B cell (primary cell): ENCODE data around the gene PARD3B. TPM values are rescaled to one million over a fixed set of nuclear protein-coding genes. Genes with fewer than 3 reads are reported as not detected.

Source experiments
- ATAC-seq: fragments of 200-7000 bp; cut with Tn5 transposase; one replicate; pipeline ENCODE4 v1.10.0; 2021; ENCODE audit warnings: low read depth, mild to moderate bottlenecking, moderate number of reproducible peaks, moderate library complexity
- CTCF ChIA-PET: fragments of 350-600 bp; sonication (Branson Sonifier 250); formaldehyde crosslinking; loops from one replicate; lab custom pipeline; 2021; ENCODE audit warnings: antibody characterized with exemption, inconsistent platforms; lab: Charles Lee
- POLR2A ChIA-PET: fragments of 350-600 bp; sonication (Branson Sonifier 250); formaldehyde crosslinking; loops from one replicate; lab custom pipeline; 2021; ENCODE audit warnings: antibody characterized with exemption; lab: Charles Lee
- DNase-seq: peaks from one replicate; pipeline ENCODE4 v3.0.0; 2013
- H2AFZ ChIP-seq: 2 replicates; pipeline ENCODE4 v1.6.1; 2012; ENCODE audit warnings: mild to moderate bottlenecking, low read depth, low read length; ENCODE audit not compliant: insufficient read depth, poor library complexity, severe bottlenecking
- H3K27ac ChIP-seq, 2 donors: 1 replicate in 1 of 2; 2 replicates in 1 of 2; pipeline ENCODE4 v1.5.1; 2012 to 2013; ENCODE audit warnings: low read length in 2 of 2, mild to moderate bottlenecking in 2 of 2, moderate library complexity in 1 of 2
- H3K27me3 ChIP-seq, 4 experiments: fragments of 200-600 bp in 1 of 4; sonication (generic) in 1 of 4; replicated peaks in 1 of 4; 1 replicate in 2 of 4; 2 replicates in 2 of 4; pipeline versions ENCODE4 v1.6.1 to v1.7.0; 2013 to 2016; ENCODE audit warnings: low read length in 3 of 4, mild to moderate bottlenecking in 2 of 4, mixed read lengths in 1 of 4, moderate library complexity in 1 of 4; ENCODE audit not compliant: insufficient read depth in 4 of 4, control insufficient read depth in 3 of 4; ENCODE audit errors: control extremely low read depth in 1 of 4
- H3K36me3 ChIP-seq, 2 experiments: replicated peaks in 1 of 2; 1 replicate in 1 of 2; 2 replicates in 1 of 2; pipeline versions ENCODE4 v1.6.1 to v1.7.1; 2013; ENCODE audit warnings: low read length in 1 of 2; ENCODE audit not compliant: insufficient read depth in 2 of 2, control insufficient read depth in 1 of 2; ENCODE audit errors: control extremely low read depth in 1 of 2, extremely low read depth in 1 of 2
- H3K4me1 ChIP-seq, 2 donors: fragments of 200-600 bp in 1 of 2; sonication (generic) in 1 of 2; 1 replicate in 1 of 2; 2 replicates in 1 of 2; pipeline versions ENCODE4 v1.5.1 to v1.6.1; 2013 to 2017; ENCODE audit warnings: low read length in 2 of 2; ENCODE audit not compliant: control insufficient read depth in 2 of 2, insufficient read depth in 2 of 2
- H3K4me2 ChIP-seq: replicated peaks from 2 replicates; pipeline ENCODE3; 2012; ENCODE audit warnings: mild to moderate bottlenecking, low read depth, low read length; ENCODE audit not compliant: poor library complexity, severe bottlenecking
- H3K4me3 ChIP-seq, 5 experiments: fragments of 200-600 bp in 1 of 5; sonication (generic) in 1 of 5; 1 replicate in 3 of 5; 2 replicates in 2 of 5; pipeline versions ENCODE4 v1.5.1 to v1.7.0; 2011 to 2016; ENCODE audit warnings: low read length in 4 of 5, mild to moderate bottlenecking in 4 of 5, low read depth in 2 of 5, control low read depth in 1 of 5, moderate library complexity in 1 of 5; ENCODE audit not compliant: insufficient read depth in 1 of 5; ENCODE audit errors: control extremely low read depth in 1 of 5, extremely low read depth in 1 of 5
- H3K79me2 ChIP-seq: fragments of 200-600 bp; sonication (generic); one replicate; pipeline ENCODE4 v1.6.0; 2016; ENCODE audit warnings: low read length; ENCODE audit not compliant: control insufficient read depth, insufficient read depth
- H3K9ac ChIP-seq: fragments of 200-600 bp; sonication (generic); 2 replicates; pipeline ENCODE4 v1.6.1; 2017; ENCODE audit warnings: mild to moderate bottlenecking, low read length, moderate library complexity
- H3K9me3 ChIP-seq, 3 donors: one replicate each; pipeline versions ENCODE4 v1.6.1 to v1.7.1; 2013; ENCODE audit warnings: low read length in 2 of 3; ENCODE audit not compliant: control insufficient read depth in 2 of 3, insufficient read depth in 1 of 3; ENCODE audit errors: control extremely low read depth in 1 of 3
- H4K20me1 ChIP-seq: 2 replicates; pipeline ENCODE4 v1.6.0; 2012; ENCODE audit warnings: mild to moderate bottlenecking, low read length; ENCODE audit not compliant: insufficient read depth, control insufficient read depth, poor library complexity, severe bottlenecking
- H3K27ac Mint-ChIP-seq: one replicate; pipeline ENCODE4 v1.8.0; 2021; ENCODE audit warnings: mixed read lengths
- H3K27me3 Mint-ChIP-seq: one replicate; pipeline ENCODE4 v1.8.0; 2021; ENCODE audit warnings: mixed read lengths
- H3K4me1 Mint-ChIP-seq: one replicate; pipeline ENCODE4 v1.8.0; 2021; ENCODE audit warnings: mixed read lengths
- H3K4me3 Mint-ChIP-seq: one replicate; pipeline ENCODE4 v1.8.0; 2021; ENCODE audit warnings: mixed read lengths
- H3K9me3 Mint-ChIP-seq: one replicate; pipeline ENCODE4 v1.8.0; 2022; ENCODE audit warnings: mixed read lengths; ENCODE audit not compliant: insufficient read depth
- CTCF ChIP-seq: fragments of 200-600 bp; IDR thresholded peaks from one replicate; pipeline ENCODE4 v1.8.0; 2022; ENCODE audit warnings: antibody characterized with exemption, mild to moderate bottlenecking
- EZH2 ChIP-seq: IDR thresholded peaks from 2 replicates; pipeline ENCODE4 v1.6.1; 2012; ENCODE audit warnings: borderline replicate concordance, low read depth, mild to moderate bottlenecking, moderate library complexity, low read length; ENCODE audit not compliant: insufficient read depth, poor library complexity, severe bottlenecking
- WGBS: methylation state at CpG from one replicate; pipeline ENCODE4 v1.1.5; 2013; ENCODE audit warnings: missing lambda C conversion rate; ENCODE audit not compliant: insufficient coverage; 5-methylcytosine and 5-hydroxymethylcytosine counted together
- intact Hi-C: fragments of 100-400 bp; cut with micrococcal nuclease; formaldehyde crosslinking; loops from one replicate; pipeline ENCODE4 v1.10.0; 2022
- polyA plus RNA-seq: library from polyadenylated mRNA; depleted of rRNA; stranded (reverse); fragments of >200 nt; gene quantifications from 2 replicates; pipeline ENCODE4 v1.2.3, GENCODE V29; 2012
- total RNA-seq, 2 donors: library from RNA; stranded (reverse); fragments of 120-200 nt in 1 of 2; gene quantifications; 1 replicate in 1 of 2; 2 replicates in 1 of 2; pipeline versions ENCODE4 v1.2.3 to v1.2.4, GENCODE V29; 2013 to 2022

PARD3B gene
- total and polyA plus RNA-seq, 2 donors (not counting 1 experiment from before 2014, with no cell fraction given) = not detected

GRCh38 chr2:205170399-205170798 is 625.1 kb downstream of the PARD3B start:
- no peak for DNase-seq
- no peak overlapping the region for H3K4me3 ChIP-seq
- CTCF ChIA-PET = no interaction called here

More at GRCh38 chr2:205170399-205170798, 625.1 kb downstream of the PARD3B start:
- H3K9me3 ChIP-seq = peaks cover 0 to 4% (median 0%) of the 10 kb centered on the region in 3 donors
- H3K27me3 ChIP-seq = no peaks in the 10 kb centered on the region
- Mint-ChIP-seq H3K27ac (no peak overlapping the region), H3K4me1 (no peaks in the 10 kb centered on the region), H3K27me3 (no peaks in the 10 kb centered on the region), H3K4me3 (no peak overlapping the region), H3K9me3 (no peaks in the 10 kb centered on the region)
- H3K4me1 ChIP-seq = no peaks in the 10 kb centered on the region
- POLR2A ChIA-PET = no interaction called here
- no peak overlapping the region for H2AFZ ChIP-seq
- no peaks in the 10 kb centered on the region for H3K79me2 ChIP-seq
- H3K4me2 ChIP-seq = no peak overlapping the region
- intact Hi-C loops = no loop called here
- H3K9ac ChIP-seq = no peak overlapping the region
- no peaks in the 10 kb centered on the region for H4K20me1 ChIP-seq
- H3K27ac ChIP-seq = no peak overlapping the region
- WGBS = 93% methylated on average over 8 of the region's 12 CpGs
- no peaks in the 10 kb centered on the region for H3K36me3 ChIP-seq
- TF ChIP-seq EZH2 (no peak), CTCF (no peak)
- no peak for ATAC-seq
